Osteoblast (primary cell): ENCODE results near the gene CTSC. TPM values are rescaled to one million over a fixed set of nuclear protein-coding genes. Genes with fewer than 3 reads are reported as not detected.

Experiments
- DNase-seq: peaks from one replicate; pipeline ENCODE4 v3.0.0; 2011; ENCODE audit warnings: low spot score, mixed read lengths; ENCODE audit not compliant: insufficient read length; ENCODE audit errors: missing footprints
- H2AFZ ChIP-seq: 2 replicates; pipeline ENCODE4 v1.6.0; 2011; ENCODE audit warnings: mild to moderate bottlenecking, low read length
- H3K27ac ChIP-seq: 2 replicates; pipeline ENCODE4 v1.5.1; 2011; ENCODE audit warnings: mild to moderate bottlenecking, low read depth, low read length, moderate library complexity
- H3K27me3 ChIP-seq: 2 replicates; pipeline ENCODE4 v1.6.0; 2012; ENCODE audit warnings: mild to moderate bottlenecking, control low read depth, inconsistent platforms, low read length, moderate library complexity; ENCODE audit not compliant: insufficient read depth
- H3K36me3 ChIP-seq: 2 replicates; pipeline ENCODE4 v1.5.1; 2011; ENCODE audit warnings: mild to moderate bottlenecking, low read length, control low read depth, moderate library complexity; ENCODE audit not compliant: insufficient read depth
- H3K4me1 ChIP-seq: 2 replicates; pipeline ENCODE4 v1.5.1; 2011; ENCODE audit warnings: mild to moderate bottlenecking, low read length, control low read depth, moderate library complexity; ENCODE audit not compliant: insufficient read depth
- H3K4me2 ChIP-seq: 2 replicates; pipeline ENCODE4 v1.6.0; 2011; ENCODE audit warnings: mild to moderate bottlenecking, low read length; ENCODE audit not compliant: insufficient read depth
- H3K4me3 ChIP-seq: fragments of 200-600 bp; sonication (generic); 3 replicates; pipeline ENCODE4 v1.5.1; 2012; ENCODE audit warnings: mild to moderate bottlenecking, low read length, inconsistent platforms; ENCODE audit not compliant: insufficient read depth
- H3K79me2 ChIP-seq: 2 replicates; pipeline ENCODE4 v1.6.0; 2012; ENCODE audit warnings: mild to moderate bottlenecking, low read length, control low read depth, inconsistent platforms; ENCODE audit not compliant: insufficient read depth
- H3K9me3 ChIP-seq: 2 replicates; pipeline ENCODE4 v1.5.1; 2011; ENCODE audit warnings: low read depth, low read length, control low read depth
- H4K20me1 ChIP-seq: 2 replicates; pipeline ENCODE4 v1.6.0; 2012; ENCODE audit warnings: mild to moderate bottlenecking, low read length, control low read depth; ENCODE audit not compliant: insufficient read depth
- CTCF ChIP-seq: IDR thresholded peaks from 2 replicates; pipeline ENCODE4 v1.5.1; 2011; ENCODE audit warnings: mild to moderate bottlenecking, low read depth, low read length, moderate library complexity; ENCODE audit errors: extremely low read depth
- total RNA-seq: library from RNA; depleted of rRNA; stranded (reverse); fragments of >200 nt; gene quantifications from 2 replicates; pipeline ENCODE4 v1.2.3, GENCODE V29; 2012

Gene CTSC
- total RNA-seq, 1 donor, result 23.5 TPM

- Histone ChIP-seq H3K27ac (peak overlapping the region; percentile 3), H4K20me1 (no peaks in the 10 kb centered on the region), H3K79me2 (peaks cover 14% of the 10 kb centered on the region), H3K27me3 (no peaks in the 10 kb centered on the region), H3K36me3 (peaks cover 34% of the 10 kb centered on the region), H2AFZ (no peak overlapping the region), H3K4me2 (no peak overlapping the region), H3K4me1 (peaks cover 9% of the 10 kb centered on the region), H3K4me3 (no peak overlapping the region), H3K9me3 (no peaks in the 10 kb centered on the region)
- no peak for TF ChIP-seq CTCF
- peak; percentile 60 for DNase-seq
Observed at GRCh38 chr11:88332851-88333250, 4.7 kb downstream of the CTSC start.

- Histone ChIP-seq H3K4me1 (peaks cover 5% of the 10 kb centered on the region), H3K4me3 (no peak overlapping the region), H3K4me2 (no peak overlapping the region), H3K36me3 (peaks cover 39% of the 10 kb centered on the region), H3K27me3 (no peaks in the 10 kb centered on the region), H2AFZ (no peak overlapping the region), H4K20me1 (no peaks in the 10 kb centered on the region), H3K27ac (no peak overlapping the region), H3K79me2 (peaks cover 6% of the 10 kb centered on the region), H3K9me3 (no peaks in the 10 kb centered on the region)
- no peak for TF ChIP-seq CTCF
- no peak for DNase-seq
Observed at GRCh38 chr11:88330826-88331428, 6.6 kb downstream of the CTSC start.

- Histone ChIP-seq H3K4me3 (no peak overlapping the region), H4K20me1 (no peaks in the 10 kb centered on the region), H3K9me3 (no peaks in the 10 kb centered on the region), H3K79me2 (no peaks in the 10 kb centered on the region), H3K27me3 (no peaks in the 10 kb centered on the region), H3K4me2 (no peak overlapping the region), H2AFZ (no peak overlapping the region), H3K4me1 (peaks cover 5% of the 10 kb centered on the region), H3K27ac (no peak overlapping the region), H3K36me3 (peaks cover 39% of the 10 kb centered on the region)
- TF ChIP-seq CTCF, result no peak
- no peak for DNase-seq
Observed at GRCh38 chr11:88329563-88330250, 7.8 kb downstream of the CTSC start.

- H3K27ac ChIP-seq, result no peak overlapping the region
- H3K79me2 ChIP-seq, result no peaks in the 10 kb centered on the region
- H3K9me3 ChIP-seq, result no peaks in the 10 kb centered on the region
- no peak for DNase-seq
- no peak overlapping the region for H3K4me2 ChIP-seq
- no peak overlapping the region for H2AFZ ChIP-seq
- H3K27me3 ChIP-seq, result no peaks in the 10 kb centered on the region
- H3K4me3 ChIP-seq, result no peak overlapping the region
- H3K4me1 ChIP-seq, result no peaks in the 10 kb centered on the region
- H4K20me1 ChIP-seq, result no peaks in the 10 kb centered on the region
- TF ChIP-seq CTCF, result no peak
- H3K36me3 ChIP-seq, result peaks cover 34% of the 10 kb centered on the region
Observed at GRCh38 chr11:88327462-88328143, 9.9 kb downstream of the CTSC start.
